HG02852 (cell line): Measurements from ENCODE around the gene SMIM24.
"Not testable (repeated sequence)": the region's sequence is repeated elsewhere in the genome, so short reads cannot be mapped to it uniquely, and the experiment has no call there.

ENCODE experiments used
- ATAC-seq: cut with Tn5 transposase; IDR thresholded peaks from one replicate; pipeline ENCODE4 v1.9.1; 2021; ENCODE audit warnings: mild to moderate bottlenecking, moderate library complexity; ENCODE audit not compliant: unreplicated experiment

The SMIM24 gene

DNA sequence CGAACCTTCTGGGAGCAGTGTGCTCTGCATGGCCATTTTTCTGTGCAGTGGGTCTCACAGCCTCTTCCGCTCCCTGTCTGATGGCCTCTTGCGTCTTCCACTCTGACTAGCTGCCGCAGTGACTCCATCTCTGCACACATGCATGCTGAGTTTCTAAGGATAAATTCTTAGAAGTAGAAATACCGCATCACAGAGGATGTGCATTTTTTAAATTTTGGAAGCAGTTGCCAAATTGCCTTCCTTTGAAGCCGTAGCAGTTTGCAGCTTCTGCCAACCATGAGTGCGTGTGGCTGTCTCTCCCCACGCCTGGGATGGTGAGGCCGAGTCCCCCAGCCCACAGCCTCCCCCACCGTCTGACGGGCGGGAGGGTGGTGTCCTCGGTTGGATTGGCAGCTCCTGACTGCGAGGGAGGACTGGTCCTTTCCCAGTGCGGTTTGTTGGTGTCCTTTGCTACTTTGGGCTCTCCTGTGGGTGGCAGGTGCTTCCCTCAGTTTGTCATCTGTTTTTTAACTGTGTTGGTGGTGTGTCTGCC lies 35.6 kb upstream of the SMIM24 start:
- ATAC-seq: no peak

GRCh38 chr19:3514930-3515329 lies 34.6 kb upstream of the SMIM24 start:
- ATAC-seq: no peak

GRCh38 chr19:3513229-3514140 lies 33.2 kb upstream of the SMIM24 start:
- ATAC-seq: no peak

DNA sequence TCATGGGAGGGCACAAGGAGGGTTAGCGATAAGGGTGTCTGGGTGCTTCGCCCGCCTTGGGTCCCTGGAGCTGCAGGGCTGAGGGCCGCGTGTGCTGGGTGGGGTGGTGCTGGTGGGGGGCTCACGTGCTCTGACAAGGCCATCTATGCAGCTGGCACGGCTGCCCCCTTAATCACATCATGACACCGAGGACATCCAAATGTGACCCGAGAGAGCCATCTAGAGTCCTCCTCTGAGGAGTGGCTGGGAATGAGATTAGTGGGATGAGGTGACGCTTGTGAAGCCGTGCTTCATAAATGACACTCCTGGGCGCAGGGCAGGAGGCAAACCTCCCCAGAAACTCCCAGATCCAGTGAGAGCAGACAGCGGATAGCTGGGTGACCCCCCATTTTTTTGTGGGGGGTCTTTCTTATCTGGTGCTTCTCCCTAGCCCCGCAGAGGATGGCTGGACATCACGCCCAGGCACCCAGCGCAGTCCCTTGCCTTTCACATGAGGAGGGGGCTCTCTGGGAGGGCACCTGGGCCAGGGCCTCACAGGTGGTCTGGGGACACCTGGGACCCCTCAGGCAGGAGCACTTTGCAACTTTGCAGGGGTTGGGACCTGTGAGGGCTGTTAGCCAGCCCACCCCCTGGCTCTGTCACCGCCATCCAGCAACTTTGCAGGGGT lies 32.4 kb upstream of the SMIM24 start:
- no peak for ATAC-seq

DNA sequence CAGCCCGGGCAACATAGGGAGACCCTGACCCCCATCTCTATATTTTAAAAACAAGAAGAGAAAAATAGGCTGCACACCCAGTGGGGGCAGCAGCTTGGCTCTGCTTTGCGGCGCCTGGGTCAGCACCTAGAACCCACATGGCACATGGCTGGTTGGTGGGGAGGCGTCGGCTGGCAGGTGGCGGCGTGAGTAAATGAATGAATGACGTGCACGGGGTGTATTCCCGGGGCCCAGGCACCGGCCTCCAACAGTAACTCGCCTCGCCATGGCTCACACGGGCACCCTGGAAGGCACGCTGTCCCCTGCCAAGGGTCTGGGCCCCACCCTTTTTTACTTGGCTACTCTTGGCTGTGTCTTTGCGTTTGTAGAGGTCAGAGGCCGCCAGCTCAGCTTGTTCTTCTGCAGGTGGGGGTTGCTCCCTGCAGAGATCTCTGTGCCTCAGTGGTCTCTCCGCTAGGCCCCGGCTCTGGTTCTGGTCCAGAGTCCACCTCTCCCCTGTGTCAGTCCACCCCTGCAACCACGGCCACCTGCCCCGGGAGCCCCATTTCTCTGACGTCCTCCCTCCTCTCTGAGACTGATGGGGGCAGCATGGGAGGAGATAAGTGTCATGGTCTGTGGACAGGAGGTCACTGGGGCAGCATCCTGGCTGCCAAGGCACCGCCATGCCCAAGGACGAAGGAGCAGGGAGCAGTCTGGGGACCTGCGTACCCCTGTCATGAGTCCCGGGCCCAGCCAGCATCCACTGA lies 31.4 kb upstream of the SMIM24 start:
- no peak for ATAC-seq

GRCh38 chr19:3510727-3511126 lies 30.4 kb upstream of the SMIM24 start:
- no peak for ATAC-seq

DNA sequence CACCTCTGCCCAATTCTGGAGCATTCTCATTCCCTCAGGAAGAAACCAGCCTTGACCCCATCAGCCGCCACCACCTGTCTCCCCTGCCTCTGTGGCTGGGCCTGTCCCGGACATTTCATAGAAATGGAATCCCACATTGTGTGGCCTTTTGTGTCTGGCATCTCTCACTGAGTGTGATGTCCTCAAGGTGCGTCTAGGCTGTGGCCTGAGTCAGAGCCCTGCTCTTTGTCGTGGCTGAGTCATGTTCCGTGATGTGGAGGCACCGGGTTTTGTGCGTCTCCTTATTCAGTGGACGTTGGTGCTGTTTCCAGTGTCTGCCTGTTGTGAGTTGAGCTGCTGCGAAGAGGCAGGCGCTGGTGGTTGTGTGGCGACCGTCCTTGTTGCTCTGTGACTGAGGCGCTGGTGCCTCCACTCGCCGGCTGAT lies 29.3 kb upstream of the SMIM24 start:
- ATAC-seq: no peak

GRCh38 chr19:3508771-3509535 lies 28.6 kb upstream of the SMIM24 start:
- no peak for ATAC-seq

- not testable (repeated sequence) for ATAC-seq
Measured at GRCh38 chr19:3508121-3508661, 27.9 kb upstream of the SMIM24 start.

- no peak for ATAC-seq
Measured at GRCh38 chr19:3507371-3508120, 27.2 kb upstream of the SMIM24 start.

DNA sequence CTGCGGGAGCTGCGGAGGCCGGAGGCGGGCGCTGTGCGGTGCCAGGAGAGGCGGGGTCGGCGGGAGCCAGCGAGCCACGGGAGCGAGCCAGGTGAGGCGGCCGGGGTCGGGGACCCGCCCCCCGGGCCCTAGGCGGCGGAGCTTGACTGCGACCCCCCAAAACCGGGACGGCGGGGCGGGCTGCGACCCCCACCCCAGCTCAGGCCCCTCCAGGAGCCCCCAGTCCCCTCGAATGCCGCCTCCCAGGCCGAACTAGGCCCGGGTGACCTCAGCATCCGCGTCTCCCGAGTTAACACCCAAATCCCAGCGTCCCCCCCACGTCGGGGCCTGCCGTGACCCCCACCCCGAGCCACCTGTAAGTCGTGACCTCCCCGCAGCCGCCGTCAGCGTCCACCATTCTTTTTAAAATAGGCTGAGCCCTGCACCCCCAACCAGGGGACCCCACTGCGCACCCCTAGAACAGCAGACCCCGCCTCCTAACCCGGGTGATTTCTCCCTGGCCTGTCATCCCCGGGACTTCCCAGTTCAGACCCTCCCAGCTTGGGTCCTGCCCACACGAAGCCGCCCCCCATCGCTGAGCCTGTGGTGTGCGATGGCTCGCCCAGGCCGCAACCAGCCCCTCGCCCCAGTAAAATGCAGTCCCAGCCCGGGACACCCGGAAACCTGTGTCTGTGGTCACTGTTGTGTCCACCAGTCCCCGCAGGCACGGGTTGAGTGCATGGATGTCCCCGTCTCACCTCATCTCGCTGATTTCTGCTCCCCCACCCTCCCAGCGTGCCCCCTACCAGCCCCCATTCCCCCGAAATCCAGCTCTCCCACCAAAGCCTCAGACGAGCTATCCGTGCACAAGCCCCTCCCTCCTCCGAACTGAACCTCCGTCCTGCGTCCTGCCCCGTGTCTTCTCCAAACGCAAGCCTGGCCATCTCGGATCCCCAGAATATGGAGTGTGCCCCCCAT lies 26.3 kb upstream of the SMIM24 start:
- peak; percentile 4 for ATAC-seq

DNA sequence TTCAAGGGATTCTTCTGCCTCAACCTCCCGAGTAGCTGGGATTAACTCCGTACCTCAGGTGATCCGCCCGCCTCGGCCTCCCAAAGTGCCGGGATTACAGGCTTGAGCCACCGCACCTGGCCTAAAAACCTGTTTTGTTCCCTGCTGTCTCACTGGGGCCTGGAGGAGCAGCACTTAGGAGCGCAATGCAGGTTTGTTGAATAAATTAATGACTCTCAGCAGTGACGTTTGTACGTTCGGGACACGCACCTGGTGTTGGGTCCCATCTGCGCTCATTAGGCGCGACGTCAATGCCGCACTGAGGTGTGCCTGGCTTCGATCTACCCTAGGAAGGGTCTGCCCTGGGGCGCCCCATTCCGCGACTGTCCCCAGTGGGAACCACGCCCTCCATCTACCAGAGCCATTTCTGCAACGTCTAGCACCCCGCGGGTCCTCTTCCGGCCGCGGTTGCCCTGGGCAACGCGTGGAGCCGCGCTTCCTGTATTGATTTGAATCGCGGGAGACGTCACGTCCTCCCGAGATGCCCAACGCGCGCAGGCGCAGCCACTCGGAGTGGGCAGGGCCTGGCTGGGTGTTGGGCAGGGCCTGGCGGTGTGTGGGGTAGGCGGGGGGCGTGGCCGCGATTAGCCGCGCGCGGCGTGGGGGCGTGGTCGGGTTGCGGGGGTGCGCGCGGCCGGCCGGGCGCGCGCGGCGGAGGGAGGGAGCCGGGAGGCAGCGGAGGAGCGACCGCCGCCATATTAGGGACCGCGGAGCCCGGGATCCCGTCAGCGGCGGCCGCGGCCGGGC lies 25.5 kb upstream of the SMIM24 start, which contains the start of gene FZR1:
TSS of gene FZR1 (plus strand) at position 714 of the 786 bp plus-strand sequence. CDS start 16,679 bp downstream, outside the sequence.
- ATAC-seq: peak; percentile 87

DNA sequence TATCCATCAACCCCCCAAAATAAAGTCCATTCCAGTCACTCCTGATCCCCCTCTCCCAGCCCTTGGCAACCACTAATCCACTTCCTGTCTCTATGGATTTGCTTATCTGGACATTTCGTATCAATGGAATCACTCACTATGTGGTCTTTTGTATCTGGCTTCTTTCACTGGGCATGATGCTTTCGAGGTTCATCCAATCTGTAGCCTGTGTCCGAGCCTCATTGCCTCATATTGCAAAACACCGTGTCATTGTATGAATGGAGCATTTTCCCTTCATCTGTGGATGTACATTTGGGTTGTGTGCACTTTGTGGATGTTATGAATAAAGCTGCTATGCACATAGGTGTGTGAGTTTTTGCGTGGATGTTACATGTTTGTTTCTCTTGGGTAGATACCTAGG lies 24.4 kb upstream of the SMIM24 start:
- no peak for ATAC-seq

DNA sequence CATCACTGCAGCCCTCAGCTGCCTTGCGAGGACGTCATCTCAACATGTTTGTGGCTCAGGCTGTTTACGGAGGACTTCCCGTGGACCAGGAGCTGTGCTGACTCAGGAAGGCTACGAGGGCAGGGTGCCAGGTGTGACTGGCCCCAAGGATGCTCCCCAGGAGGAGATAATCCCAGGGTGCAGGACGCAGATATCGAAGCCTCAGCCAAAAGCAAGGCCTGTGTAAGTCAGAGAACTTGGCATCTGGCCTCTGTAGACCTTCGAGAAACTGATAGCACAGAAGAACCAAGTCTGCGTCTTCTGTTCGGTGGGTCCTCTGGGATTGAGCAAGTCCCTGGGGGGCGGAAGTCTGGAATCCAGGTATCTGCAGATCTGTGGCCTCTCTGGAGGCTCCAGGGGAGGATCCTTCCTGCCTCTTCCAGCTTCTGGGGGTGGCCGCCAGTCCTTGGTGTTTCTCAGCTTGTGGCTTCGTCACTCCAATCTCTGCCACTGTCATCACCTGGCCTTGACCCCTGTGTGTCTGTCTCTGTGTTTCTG lies 22.8 kb upstream of the SMIM24 start:
- ATAC-seq: no peak

DNA sequence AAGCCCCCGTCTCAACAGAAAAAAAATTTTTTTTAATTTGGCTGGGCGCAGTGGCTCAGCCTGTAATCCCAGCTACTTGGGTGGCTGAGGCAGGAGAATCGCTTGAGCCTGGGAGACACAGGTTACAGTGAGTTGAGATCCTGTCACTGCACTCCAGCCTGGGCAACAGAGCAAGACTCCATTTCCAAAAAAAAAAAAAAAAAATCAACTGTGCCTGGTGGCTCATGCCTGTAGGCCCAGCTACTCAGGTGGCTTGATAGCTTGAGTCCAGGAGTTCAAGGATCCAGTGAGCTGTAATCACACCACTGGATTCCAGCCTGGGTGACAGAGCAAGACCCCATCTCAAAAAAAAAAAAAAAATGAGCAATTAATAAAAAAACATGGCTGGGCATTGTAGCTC lies 21.5 kb upstream of the SMIM24 start:
- ATAC-seq: no peak

DNA sequence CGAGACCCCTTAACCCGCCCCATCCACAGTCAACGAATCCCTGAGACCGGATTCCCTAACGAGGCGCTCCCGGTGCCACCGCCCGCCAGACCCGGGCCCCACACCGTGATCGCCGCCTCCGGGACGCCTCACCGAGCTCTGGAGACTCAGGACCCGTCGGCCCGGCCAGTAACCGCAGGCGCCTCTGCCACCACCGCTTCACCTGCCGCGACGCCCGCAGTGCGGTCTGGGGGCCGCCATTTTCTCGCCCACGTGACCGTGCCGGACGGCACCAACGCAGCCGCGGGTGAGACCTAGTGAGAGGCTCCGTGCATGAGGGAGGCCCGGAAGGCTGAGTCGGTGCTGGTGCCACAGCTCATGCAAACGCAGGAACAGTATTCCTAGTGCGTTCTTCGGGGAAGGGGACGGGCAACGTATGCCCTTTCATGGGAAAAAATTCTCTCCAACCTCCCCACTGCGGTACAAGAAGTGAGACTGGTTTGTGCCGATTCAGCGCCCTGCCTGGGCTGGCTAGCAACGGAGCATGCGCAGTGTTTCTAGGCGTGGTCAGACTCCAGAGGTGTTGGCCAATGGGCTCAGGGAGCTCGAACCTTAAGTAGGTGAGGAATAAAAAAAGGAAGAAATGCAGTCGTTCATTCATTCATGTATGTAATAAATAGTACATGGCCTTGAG lies 20.2 kb upstream of the SMIM24 start, which contains the start of gene DOHH:
TSS of gene DOHH (minus strand) at position 246 of the 673 bp plus-strand sequence. CDS start 3,860 bp downstream, outside the sequence.
- peak; percentile 84 for ATAC-seq
